ENCODE results near the gene GLIPR2.

GLIPR2 gene

DNA sequence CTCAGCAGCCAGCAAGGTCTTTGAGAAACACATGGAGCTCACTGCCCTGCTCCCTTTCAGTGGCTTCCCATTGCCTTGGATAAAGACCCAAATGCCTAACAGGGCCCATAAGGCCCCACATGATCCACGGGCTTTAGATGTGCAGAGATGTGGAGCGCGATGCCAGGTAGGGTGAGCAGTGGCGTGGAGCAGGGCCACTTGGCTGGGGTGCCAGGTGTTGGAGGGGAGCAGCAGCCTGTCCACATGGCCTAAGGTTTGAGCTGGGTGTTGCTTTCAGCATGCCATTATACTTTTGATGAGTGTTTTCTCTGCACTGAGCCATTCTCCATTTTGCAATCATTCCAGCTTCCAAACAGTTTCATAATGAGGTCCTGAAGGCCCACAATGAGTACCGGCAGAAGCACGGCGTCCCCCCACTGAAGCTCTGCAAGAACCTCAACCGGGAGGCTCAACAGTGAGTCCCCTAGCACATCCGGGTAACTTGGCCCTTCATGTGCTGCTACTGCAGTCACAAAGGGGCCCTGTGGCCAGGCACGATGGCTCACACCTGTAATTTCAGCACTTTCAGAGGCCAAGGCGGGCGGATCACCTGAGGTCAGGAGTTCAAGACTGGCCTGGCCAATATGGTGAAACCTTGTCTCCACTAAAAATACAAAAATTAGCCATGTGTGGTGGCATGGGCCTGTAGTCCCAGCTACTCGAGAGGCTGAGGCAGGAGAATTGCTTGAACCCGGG lies 11.1 kb downstream of the GLIPR2 start:
- no peaks in the 10 kb centered on the region for H3K27me3 ChIP-seq (ENCODE audit: control insufficient read depth, insufficient read depth, low read length)
- no peak overlapping the region for H3K4me3 ChIP-seq (ENCODE audit: low read depth, low read length)
- H3K4me1 ChIP-seq (ENCODE audit: control insufficient read depth, insufficient read depth, low read length), result no peaks in the 10 kb centered on the region
- no peaks in the 10 kb centered on the region for H3K36me3 ChIP-seq (ENCODE audit: control insufficient read depth, insufficient read depth, low read length)
- H3K9ac ChIP-seq (ENCODE audit: low read depth, low read length), result no peak overlapping the region
- no peaks in the 10 kb centered on the region for H3K9me3 ChIP-seq (ENCODE audit: control insufficient read depth, insufficient read depth, low read length)

DNA sequence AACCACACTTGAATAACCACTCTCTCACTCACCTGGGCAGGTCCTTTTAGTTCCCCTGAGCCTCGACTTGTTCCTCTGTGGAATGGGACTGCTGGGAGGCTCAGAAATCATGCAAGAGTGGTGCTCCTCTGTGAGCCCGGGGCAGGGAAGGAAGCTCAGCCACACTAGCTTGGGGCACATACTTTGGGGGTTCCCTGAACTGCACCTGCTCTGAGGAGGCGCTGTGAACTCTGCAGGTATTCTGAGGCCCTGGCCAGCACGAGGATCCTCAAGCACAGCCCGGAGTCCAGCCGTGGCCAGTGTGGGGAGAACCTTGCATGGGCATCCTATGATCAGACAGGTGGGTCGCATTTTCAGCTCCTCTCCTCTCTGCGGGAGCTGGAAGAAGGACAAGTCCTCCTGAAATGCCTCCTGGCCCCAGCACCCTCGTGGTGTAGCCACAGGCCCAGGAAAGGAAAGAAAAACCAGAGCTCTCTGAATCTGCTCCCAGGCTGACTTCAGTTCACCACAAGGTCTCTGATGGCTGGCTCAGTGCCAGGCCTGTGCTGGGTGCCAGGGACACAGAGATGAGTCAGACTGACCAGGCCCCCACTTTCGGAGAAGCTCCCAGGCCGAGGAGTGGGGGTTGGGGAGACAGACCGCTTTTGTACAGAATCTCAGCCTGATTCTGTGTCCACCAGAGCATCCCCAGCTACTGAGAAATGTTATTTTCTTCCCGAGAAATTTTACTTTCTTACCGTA lies 11.9 kb downstream of the GLIPR2 start:
- no peaks in the 10 kb centered on the region for H3K9me3 ChIP-seq (ENCODE audit: control insufficient read depth, insufficient read depth, low read length)
- H3K36me3 ChIP-seq (ENCODE audit: control insufficient read depth, insufficient read depth, low read length), result no peaks in the 10 kb centered on the region
- no peaks in the 10 kb centered on the region for H3K4me1 ChIP-seq (ENCODE audit: control insufficient read depth, insufficient read depth, low read length)
- no peak overlapping the region for H3K4me3 ChIP-seq (ENCODE audit: low read depth, low read length)
- H3K27me3 ChIP-seq (ENCODE audit: control insufficient read depth, insufficient read depth, low read length), result no peaks in the 10 kb centered on the region
- H3K9ac ChIP-seq (ENCODE audit: low read depth, low read length), result no peak overlapping the region

DNA sequence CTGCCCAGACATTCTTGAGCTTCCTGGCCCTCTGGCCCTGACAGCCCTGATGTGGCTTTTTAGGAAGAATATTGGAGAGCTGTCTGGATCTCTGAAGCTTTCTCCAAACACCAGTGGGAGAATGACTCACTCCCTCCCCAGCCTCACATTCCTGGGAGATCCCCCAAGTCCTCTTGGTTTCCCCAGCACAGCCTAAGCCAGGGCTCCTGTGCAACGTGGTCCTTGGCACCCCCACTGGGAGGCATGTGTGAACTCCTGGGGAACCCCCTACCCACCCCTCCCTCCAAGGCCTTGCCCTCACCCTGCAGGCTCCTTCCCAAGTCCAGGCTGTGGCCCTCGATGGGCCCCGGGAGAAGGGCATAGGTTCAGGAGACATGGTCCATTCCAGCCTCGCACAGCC lies 12.7 kb downstream of the GLIPR2 start:
- H3K4me1 ChIP-seq (ENCODE audit: control insufficient read depth, insufficient read depth, low read length), result no peaks in the 10 kb centered on the region
- no peak overlapping the region for H3K9ac ChIP-seq (ENCODE audit: low read depth, low read length)
- H3K4me3 ChIP-seq (ENCODE audit: low read depth, low read length), result no peak overlapping the region
- no peaks in the 10 kb centered on the region for H3K9me3 ChIP-seq (ENCODE audit: control insufficient read depth, insufficient read depth, low read length)
- H3K36me3 ChIP-seq (ENCODE audit: control insufficient read depth, insufficient read depth, low read length), result no peaks in the 10 kb centered on the region
- H3K27me3 ChIP-seq (ENCODE audit: control insufficient read depth, insufficient read depth, low read length), result no peaks in the 10 kb centered on the region

DNA sequence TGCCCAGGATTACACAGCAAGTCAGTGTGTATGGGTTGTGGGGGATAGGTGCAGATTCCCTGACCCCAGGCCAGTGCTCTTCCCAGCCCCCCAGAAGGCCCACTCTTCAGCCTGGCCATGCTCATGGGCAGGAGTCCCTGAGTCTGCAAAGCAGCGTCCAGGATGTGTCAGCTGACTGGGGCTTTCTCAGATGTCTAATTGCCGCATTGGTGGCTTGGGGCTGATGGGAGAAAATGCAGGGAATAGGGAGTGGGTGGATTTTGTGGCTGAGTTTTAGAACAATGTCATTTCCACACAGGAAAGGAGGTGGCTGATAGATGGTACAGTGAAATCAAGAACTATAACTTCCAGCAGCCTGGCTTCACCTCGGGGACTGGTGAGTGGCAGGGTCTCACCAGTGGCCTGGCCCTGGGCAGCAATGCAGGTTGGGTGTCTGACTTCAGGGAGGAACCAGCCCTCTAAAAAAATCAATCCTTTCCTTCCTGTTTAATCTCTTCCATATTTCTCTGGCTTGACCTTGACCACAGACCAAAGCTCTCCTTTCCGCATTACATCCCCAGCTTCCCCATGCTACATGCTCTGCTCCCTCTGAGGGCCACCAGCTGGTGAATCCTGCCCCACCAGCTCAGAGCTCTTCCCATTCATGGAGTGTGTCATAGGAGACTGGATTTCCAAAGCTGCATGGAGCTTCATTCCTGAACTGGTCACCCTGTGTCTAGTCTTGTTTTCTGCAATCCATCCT lies 14.2 kb downstream of the GLIPR2 start:
- no peaks in the 10 kb centered on the region for H3K9me3 ChIP-seq (ENCODE audit: control insufficient read depth, insufficient read depth, low read length)
- H3K4me3 ChIP-seq (ENCODE audit: low read depth, low read length), result no peak overlapping the region
- no peaks in the 10 kb centered on the region for H3K4me1 ChIP-seq (ENCODE audit: control insufficient read depth, insufficient read depth, low read length)
- H3K27me3 ChIP-seq (ENCODE audit: control insufficient read depth, insufficient read depth, low read length), result no peaks in the 10 kb centered on the region
- no peak overlapping the region for H3K9ac ChIP-seq (ENCODE audit: low read depth, low read length)
- no peaks in the 10 kb centered on the region for H3K36me3 ChIP-seq (ENCODE audit: control insufficient read depth, insufficient read depth, low read length)

DNA sequence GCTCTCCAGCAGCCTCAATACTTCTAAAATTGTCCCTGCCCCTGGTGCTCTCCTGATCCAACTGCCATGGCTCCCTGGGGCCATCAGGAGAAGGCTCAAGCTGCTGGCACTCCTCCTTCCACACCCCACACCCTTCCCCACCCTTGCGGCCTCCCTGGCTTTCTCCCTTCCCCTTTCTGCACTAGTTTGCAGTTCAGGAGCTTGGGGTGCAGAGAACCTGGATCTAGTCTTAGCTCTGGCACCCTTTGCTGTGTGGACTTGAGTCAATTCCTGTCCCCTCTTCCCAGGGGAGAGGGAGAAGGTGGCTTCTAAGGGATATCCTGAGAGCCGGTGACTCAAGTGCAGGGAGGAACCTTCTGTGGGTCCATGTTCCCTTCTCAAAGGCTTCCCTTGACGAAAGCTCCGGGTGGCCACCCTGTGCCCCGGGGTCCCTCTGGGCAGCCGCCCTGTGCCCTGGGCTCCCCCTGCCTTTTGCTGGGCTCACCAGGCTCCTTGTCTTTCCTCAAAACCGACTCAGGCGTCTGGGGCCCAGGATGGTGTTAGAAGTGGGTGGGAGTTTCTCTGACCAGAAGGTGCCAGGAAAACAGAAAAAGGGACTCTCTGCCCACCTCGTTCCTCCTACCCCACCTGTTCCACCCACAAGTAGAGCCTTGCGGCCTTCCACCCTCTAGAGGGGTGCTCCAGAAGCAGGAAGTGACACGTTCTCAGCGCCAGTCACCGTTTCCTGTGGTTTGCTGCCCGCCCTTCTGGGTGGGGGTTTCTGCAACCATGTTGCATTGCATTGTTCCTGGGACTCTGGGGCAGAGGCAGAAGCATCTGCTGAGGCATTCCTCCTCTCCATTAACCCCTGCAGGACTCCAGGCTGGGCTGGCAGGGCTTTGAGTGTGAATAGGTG lies 15.0 kb downstream of the GLIPR2 start:
- Histone ChIP-seq H3K4me3 (ENCODE audit: low read depth, low read length) (no peak overlapping the region), H3K9me3 (ENCODE audit: control insufficient read depth, insufficient read depth, low read length) (peaks cover 4% of the 10 kb centered on the region), H3K4me1 (ENCODE audit: control insufficient read depth, insufficient read depth, low read length) (no peaks in the 10 kb centered on the region), H3K36me3 (ENCODE audit: control insufficient read depth, insufficient read depth, low read length) (no peaks in the 10 kb centered on the region), H3K9ac (ENCODE audit: low read depth, low read length) (no peak overlapping the region), H3K27me3 (ENCODE audit: control insufficient read depth, insufficient read depth, low read length) (no peaks in the 10 kb centered on the region)

DNA sequence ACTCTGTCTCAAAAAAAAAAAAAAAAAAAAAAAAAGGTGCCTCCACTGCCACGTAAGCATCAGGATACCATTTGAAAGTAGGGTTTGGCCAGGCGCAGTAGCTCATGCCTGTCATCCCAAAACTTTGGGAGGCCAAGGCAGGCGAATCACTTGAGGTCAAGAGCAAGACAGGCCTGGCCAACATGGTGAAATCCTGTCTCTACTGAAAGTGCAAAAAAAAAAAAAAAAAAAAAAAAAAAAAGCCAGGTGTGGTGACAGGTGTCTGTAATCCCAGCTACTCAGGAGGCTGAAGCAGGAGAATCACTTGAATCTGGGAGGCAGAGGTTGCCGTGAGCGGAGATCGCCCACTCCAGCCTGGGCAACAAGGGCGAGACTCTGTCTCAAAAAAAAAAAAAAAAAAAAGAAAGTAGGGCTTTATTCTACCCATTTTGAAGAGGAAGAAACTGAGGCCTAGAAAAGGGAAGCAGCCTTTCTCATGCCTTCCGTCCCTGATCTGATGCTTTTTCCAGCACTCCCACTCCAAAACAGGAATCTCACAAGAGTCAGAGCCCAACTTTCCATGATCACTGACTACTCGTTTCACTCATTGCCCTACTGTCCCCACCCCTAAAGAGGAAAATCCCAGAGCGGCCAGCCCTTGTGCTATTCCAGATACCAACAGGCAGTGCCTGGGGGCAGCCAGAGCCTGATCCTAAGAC lies 16.4 kb downstream of the GLIPR2 start:
- no peaks in the 10 kb centered on the region for H3K4me1 ChIP-seq (ENCODE audit: control insufficient read depth, insufficient read depth, low read length)
- no peaks in the 10 kb centered on the region for H3K27me3 ChIP-seq (ENCODE audit: control insufficient read depth, insufficient read depth, low read length)
- H3K4me3 ChIP-seq (ENCODE audit: low read depth, low read length), result no peak overlapping the region
- no peaks in the 10 kb centered on the region for H3K36me3 ChIP-seq (ENCODE audit: control insufficient read depth, insufficient read depth, low read length)
- H3K9ac ChIP-seq (ENCODE audit: low read depth, low read length), result no peak overlapping the region
- H3K9me3 ChIP-seq (ENCODE audit: control insufficient read depth, insufficient read depth, low read length), result peaks cover 5% of the 10 kb centered on the region

DNA sequence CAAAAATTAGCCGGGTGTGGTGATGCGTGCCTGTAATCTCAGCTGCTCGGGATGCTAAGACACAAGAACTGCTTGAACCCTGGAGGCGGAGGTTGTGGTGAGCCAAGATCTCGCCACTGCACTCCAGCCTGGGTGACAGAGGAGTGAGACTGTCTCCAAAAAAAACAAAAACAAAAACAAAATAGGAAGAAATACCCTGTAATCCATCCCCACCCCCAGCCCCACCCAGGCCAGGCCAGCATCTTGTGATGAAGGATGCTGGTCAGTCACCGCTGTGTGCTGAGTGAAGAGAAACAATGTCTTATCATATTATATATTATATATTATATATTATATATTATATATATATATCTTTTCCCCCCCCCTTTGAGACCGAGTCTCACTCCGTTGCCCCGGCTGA lies 17.2 kb downstream of the GLIPR2 start:
- no peaks in the 10 kb centered on the region for H3K36me3 ChIP-seq (ENCODE audit: control insufficient read depth, insufficient read depth, low read length)
- no peaks in the 10 kb centered on the region for H3K4me1 ChIP-seq (ENCODE audit: control insufficient read depth, insufficient read depth, low read length)
- H3K9me3 ChIP-seq (ENCODE audit: control insufficient read depth, insufficient read depth, low read length), result peaks cover 5% of the 10 kb centered on the region
- H3K9ac ChIP-seq (ENCODE audit: low read depth, low read length), result no peak overlapping the region
- no peak overlapping the region for H3K4me3 ChIP-seq (ENCODE audit: low read depth, low read length)
- H3K27me3 ChIP-seq (ENCODE audit: control insufficient read depth, insufficient read depth, low read length), result no peaks in the 10 kb centered on the region

DNA sequence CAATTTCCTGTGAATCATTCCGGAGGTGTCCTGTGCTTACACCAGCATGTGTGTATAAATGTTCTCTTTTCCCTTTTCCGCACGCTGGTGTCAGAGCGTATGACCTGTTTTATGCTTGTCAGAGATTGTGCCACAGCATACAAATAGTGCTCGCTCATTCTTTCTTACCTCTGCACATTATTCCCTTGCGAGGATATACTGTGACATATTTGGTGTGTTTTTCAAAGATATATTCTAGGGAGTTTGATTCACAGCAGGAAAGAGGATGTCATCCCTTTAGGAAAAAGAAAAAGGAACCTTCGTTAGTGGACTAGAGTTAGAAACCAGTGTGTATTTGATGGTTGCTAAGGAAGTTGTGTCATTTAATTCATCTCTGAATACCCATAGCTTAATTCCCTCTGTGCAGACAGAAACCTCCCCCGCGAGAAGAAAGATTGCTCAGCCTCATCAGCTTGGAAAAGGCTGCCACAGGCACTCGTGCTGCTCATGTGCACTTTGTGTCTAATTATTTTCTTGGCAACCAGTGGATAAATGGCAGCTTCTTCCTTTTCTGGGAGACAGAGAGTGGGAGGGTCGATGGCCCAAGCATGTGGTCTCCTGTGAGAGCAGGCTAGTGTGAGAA lies 17.9 kb downstream of the GLIPR2 start:
- Histone ChIP-seq H3K27me3 (ENCODE audit: control insufficient read depth, insufficient read depth, low read length) (no peaks in the 10 kb centered on the region), H3K4me1 (ENCODE audit: control insufficient read depth, insufficient read depth, low read length) (no peaks in the 10 kb centered on the region), H3K9ac (ENCODE audit: low read depth, low read length) (no peak overlapping the region), H3K4me3 (ENCODE audit: low read depth, low read length) (no peak overlapping the region), H3K36me3 (ENCODE audit: control insufficient read depth, insufficient read depth, low read length) (no peaks in the 10 kb centered on the region), H3K9me3 (ENCODE audit: control insufficient read depth, insufficient read depth, low read length) (peaks cover 5% of the 10 kb centered on the region)

DNA sequence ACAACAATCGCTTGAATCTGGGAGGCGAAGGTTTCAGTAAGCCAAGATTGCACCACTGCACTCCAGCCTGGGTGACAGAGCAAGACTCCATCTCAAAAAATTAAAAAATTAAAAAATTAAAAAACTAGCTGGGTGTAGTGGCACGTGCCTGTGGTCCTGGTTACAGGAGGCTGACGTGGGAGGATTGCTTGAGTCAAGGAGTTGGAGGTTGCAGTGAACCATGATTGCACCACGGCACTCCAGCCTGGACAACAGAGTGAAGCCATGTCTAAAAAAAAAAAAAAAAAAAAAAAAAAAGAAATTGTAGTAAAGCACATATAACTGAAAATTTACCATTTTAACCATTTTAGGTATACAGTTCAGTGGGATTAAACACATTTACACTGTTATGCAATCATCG lies 19.6 kb downstream of the GLIPR2 start:
- H3K36me3 ChIP-seq (ENCODE audit: control insufficient read depth, insufficient read depth, low read length), result no peaks in the 10 kb centered on the region
- no peak overlapping the region for H3K4me3 ChIP-seq (ENCODE audit: low read depth, low read length)
- no peaks in the 10 kb centered on the region for H3K4me1 ChIP-seq (ENCODE audit: control insufficient read depth, insufficient read depth, low read length)
- peaks cover 5% of the 10 kb centered on the region for H3K9me3 ChIP-seq (ENCODE audit: control insufficient read depth, insufficient read depth, low read length)
- no peaks in the 10 kb centered on the region for H3K27me3 ChIP-seq (ENCODE audit: control insufficient read depth, insufficient read depth, low read length)
- H3K9ac ChIP-seq (ENCODE audit: low read depth, low read length), result no peak overlapping the region

DNA sequence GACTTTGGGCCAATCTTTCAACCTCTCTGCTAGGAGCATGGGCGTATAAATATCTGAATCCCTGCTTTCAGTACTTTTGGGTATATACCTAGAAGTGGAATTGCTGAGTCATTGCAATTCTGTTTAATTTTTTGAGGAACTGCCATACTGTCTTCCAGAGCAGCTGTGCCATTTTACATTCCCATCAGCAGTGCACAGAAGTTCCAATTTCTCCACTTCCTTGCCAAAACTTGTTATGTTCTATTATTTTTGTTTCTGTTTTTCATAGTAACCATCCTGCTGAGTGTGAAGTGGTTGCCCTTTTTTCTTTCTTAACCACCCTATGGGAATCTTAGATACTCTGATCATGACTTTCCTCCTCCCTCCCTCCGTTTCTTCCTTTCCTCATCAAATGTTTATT lies 21.6 kb downstream of the GLIPR2 start:
- Histone ChIP-seq H3K9me3 (ENCODE audit: control insufficient read depth, insufficient read depth, low read length) (peaks cover 5% of the 10 kb centered on the region), H3K9ac (ENCODE audit: low read depth, low read length) (no peak overlapping the region), H3K36me3 (ENCODE audit: control insufficient read depth, insufficient read depth, low read length) (no peaks in the 10 kb centered on the region), H3K4me1 (ENCODE audit: control insufficient read depth, insufficient read depth, low read length) (peaks cover 9% of the 10 kb centered on the region), H3K4me3 (ENCODE audit: low read depth, low read length) (no peak overlapping the region), H3K27me3 (ENCODE audit: control insufficient read depth, insufficient read depth, low read length) (no peaks in the 10 kb centered on the region)
